IMR-90 (cell line): Measurements from ENCODE around the gene SPARCL1. TPM values are rescaled to one million over a fixed set of nuclear protein-coding genes. Genes with fewer than 3 reads are reported as not detected.

ENCODE experiments used
- ATAC-seq: fragments of 200-7000 bp; cut with Tn5 transposase; 2 replicates; pipeline ENCODE4 v1.9.1; 2020; ENCODE audit warnings: low read depth, mild to moderate bottlenecking, moderate library complexity
- BruUV-seq: library from RNA; stranded (reverse); fragments of 400-500 nt; replicated peaks from 2 replicates; lab custom pipeline; 2021; lab: Mats Ljungman, UMichigan
- CTCF ChIA-PET: fragments of 300-600 bp; formaldehyde crosslinking; extraction: SDS; loops from one replicate; lab custom pipeline; 2021; ENCODE audit warnings: antibody characterized with exemption; lab: Yijun Ruan, JAX
- POLR2A ChIA-PET: fragments of 300-600 bp; sonication (Branson Sonifier 250); formaldehyde crosslinking; loops from one replicate; lab custom pipeline; 2022; ENCODE audit warnings: antibody characterized with exemption; ENCODE audit not compliant: unreplicated experiment; lab: Charles Lee
- DNase-seq: peaks from one replicate; pipeline ENCODE4 v3.0.0; 2013
- H2AFZ ChIP-seq: replicated peaks from 2 replicates; pipeline ENCODE3; 2013; ENCODE audit warnings: low read length, mild to moderate bottlenecking; ENCODE audit not compliant: poor library complexity
- H2AK5ac ChIP-seq: 2 replicates; pipeline ENCODE4 v1.6.1; 2013; ENCODE audit warnings: low read depth, low read length, inconsistent platforms
- H2AK9ac ChIP-seq: replicated peaks from 2 replicates; pipeline ENCODE3; 2013; ENCODE audit warnings: mild to moderate bottlenecking, low read depth, low read length, moderate library complexity; ENCODE audit not compliant: poor library complexity
- H2BK120ac ChIP-seq: 2 replicates; pipeline ENCODE4 v1.6.1; 2013; ENCODE audit warnings: low read depth, low read length, inconsistent platforms
- H2BK15ac ChIP-seq: 3 replicates; pipeline ENCODE4 v1.6.1; 2013; ENCODE audit warnings: low read depth, low read length, inconsistent platforms
- H2BK20ac ChIP-seq: 2 replicates; pipeline ENCODE4 v1.6.1; 2013; ENCODE audit warnings: low read depth, mild to moderate bottlenecking, inconsistent platforms, low read length, moderate library complexity
- H2BK5ac ChIP-seq: 2 replicates; pipeline ENCODE4 v1.6.1; 2013; ENCODE audit warnings: mild to moderate bottlenecking, low read depth, low read length, inconsistent platforms; ENCODE audit not compliant: poor library complexity, severe bottlenecking
- H3K14ac ChIP-seq: replicated peaks from 2 replicates; pipeline ENCODE4 v1.6.1; 2013; ENCODE audit warnings: low read depth, low read length, inconsistent platforms
- H3K18ac ChIP-seq: 2 replicates; pipeline ENCODE4 v1.6.1; 2013; ENCODE audit warnings: low read depth, low read length, control low read depth
- H3K23ac ChIP-seq: 2 replicates; pipeline ENCODE4 v1.6.1; 2013; ENCODE audit warnings: low read depth, low read length, inconsistent platforms
- H3K27ac ChIP-seq: 2 replicates; pipeline ENCODE4 v1.5.1; 2013; ENCODE audit warnings: mild to moderate bottlenecking, control low read depth, low read length; ENCODE audit not compliant: insufficient read depth
- H3K27me3 ChIP-seq: 2 replicates; pipeline ENCODE4 v1.6.1; 2013; ENCODE audit warnings: low read length; ENCODE audit not compliant: control insufficient read depth, insufficient read depth
- H3K36me3 ChIP-seq: 2 replicates; pipeline ENCODE4 v1.6.1; 2013; ENCODE audit warnings: low read length, mixed read lengths; ENCODE audit not compliant: control insufficient read depth, insufficient read depth
- H3K4ac ChIP-seq: 2 replicates; pipeline ENCODE4 v1.6.1; 2013; ENCODE audit warnings: low read depth, low read length, inconsistent platforms
- H3K4me1 ChIP-seq: 2 replicates; pipeline ENCODE4 v1.6.1; 2013; ENCODE audit warnings: low read length, mixed read lengths; ENCODE audit not compliant: control insufficient read depth, insufficient read depth
- H3K4me2 ChIP-seq: 2 replicates; pipeline ENCODE4 v1.6.1; 2013; ENCODE audit warnings: low read depth, mild to moderate bottlenecking, control low read depth, low read length, moderate library complexity
- H3K4me3 ChIP-seq: 2 replicates; pipeline ENCODE4 v1.5.1; 2013; ENCODE audit warnings: low read depth, mild to moderate bottlenecking, control low read depth, low read length, moderate library complexity; ENCODE audit not compliant: insufficient read depth
- H3K56ac ChIP-seq: 2 replicates; pipeline ENCODE4 v1.6.1; 2013; ENCODE audit warnings: low read length, inconsistent platforms; ENCODE audit not compliant: insufficient read depth; ENCODE audit errors: extremely low read depth
- H3K79me1 ChIP-seq, 2 experiments: 2 replicates each; pipeline ENCODE4 v1.6.1; 2013; ENCODE audit warnings: low read length in 2 of 2, inconsistent platforms in 1 of 2, low read depth in 1 of 2
- H3K9ac ChIP-seq: 2 replicates; pipeline ENCODE4 v1.6.1; 2013; ENCODE audit warnings: low read depth, low read length, control low read depth
- H3K9me1 ChIP-seq: 2 replicates; pipeline ENCODE4 v1.6.1; 2013; ENCODE audit warnings: low read length, inconsistent platforms; ENCODE audit not compliant: insufficient read depth
- H3K9me3 ChIP-seq: 2 replicates; pipeline ENCODE4 v1.6.1; 2013; ENCODE audit warnings: low read length; ENCODE audit not compliant: control insufficient read depth, insufficient read depth
- H4K20me1 ChIP-seq: 2 replicates; pipeline ENCODE4 v1.6.1; 2013; ENCODE audit warnings: low read length, inconsistent platforms; ENCODE audit not compliant: insufficient read depth
- H4K5ac ChIP-seq: 2 replicates; pipeline ENCODE4 v1.6.1; 2013; ENCODE audit warnings: mild to moderate bottlenecking, low read depth, low read length, control low read depth
- H4K8ac ChIP-seq, 2 experiments: 2 replicates each; pipeline ENCODE4 v1.6.1; 2013; ENCODE audit warnings: low read depth in 2 of 2, low read length in 2 of 2, control low read depth in 1 of 2, inconsistent platforms in 1 of 2
- H4K91ac ChIP-seq: 2 replicates; pipeline ENCODE4 v1.6.1; 2013; ENCODE audit warnings: low read depth, low read length, inconsistent platforms; ENCODE audit not compliant: insufficient read depth
- BHLHE40 ChIP-seq: fragments of 150-350 bp; IDR thresholded peaks from 2 replicates; pipeline ENCODE4 v1.6.1; 2016; ENCODE audit warnings: mild to moderate bottlenecking, low read depth, low read length
- CEBPB ChIP-seq: IDR thresholded peaks from 2 replicates; pipeline ENCODE4 v1.6.1; 2012; ENCODE audit warnings: low read depth, low read length, improper control_type of control experiment
- CHD1 ChIP-seq: IDR thresholded peaks from 2 replicates; pipeline ENCODE4 v1.6.1; 2012; ENCODE audit warnings: low read depth, low read length, improper control_type of control experiment
- CTCF ChIP-seq: conservative IDR thresholded peaks from 2 replicates; pipeline ENCODE4 v1.5.1; 2012; ENCODE audit warnings: mild to moderate bottlenecking, low read depth, low read length, improper control_type of control experiment
- MAFK ChIP-seq: IDR thresholded peaks from 2 replicates; pipeline ENCODE4 v1.6.1; 2012; ENCODE audit warnings: low read depth, low read length, improper control_type of control experiment
- MAZ ChIP-seq: IDR thresholded peaks from 2 replicates; pipeline ENCODE4 v1.6.1; 2012; ENCODE audit warnings: low read depth, mild to moderate bottlenecking, low read length, improper control_type of control experiment, moderate library complexity, borderline replicate concordance
- MXI1 ChIP-seq: IDR thresholded peaks from 2 replicates; pipeline ENCODE4 v1.6.1; 2012; ENCODE audit warnings: low read depth, mild to moderate bottlenecking, low read length, moderate library complexity, borderline replicate concordance
- RAD21 ChIP-seq: IDR thresholded peaks from 2 replicates; pipeline ENCODE4 v1.6.1; 2012; ENCODE audit warnings: low read length, improper control_type of control experiment
- RFX5 ChIP-seq: IDR thresholded peaks from 2 replicates; pipeline ENCODE4 v1.8.0; 2012; ENCODE audit warnings: low read depth, mild to moderate bottlenecking, low read length, moderate library complexity
- SMC3 ChIP-seq: fragments of 150-350 bp; IDR thresholded peaks from 2 replicates; pipeline ENCODE4 v1.6.1; 2016; ENCODE audit warnings: low read depth, mild to moderate bottlenecking, antibody characterized with exemption, low read length, moderate library complexity
- WGBS, 2 experiments: methylation state at CpG; one replicate each; pipeline versions ENCODE4 v1.1.5 to v1.1.7; 2013; ENCODE audit warnings: missing lambda C conversion rate in 2 of 2; ENCODE audit not compliant: insufficient read length in 1 of 2; ENCODE audit errors: extremely low coverage in 2 of 2; 5-methylcytosine and 5-hydroxymethylcytosine counted together
- dilution Hi-C: fragments of 300-500 bp; cut with HindIII; formaldehyde crosslinking; loops from one replicate; pipeline ENCODE4 v1.14.3; 2018; ENCODE audit warnings: low sequenced_read_pairs; ENCODE audit not compliant: unreplicated experiment
- in situ Hi-C: fragments of 300-500 bp; cut with MboI; formaldehyde crosslinking; loops from 3 replicates; pipeline ENCODE4 v1.14.3; 2019; ENCODE audit warnings: low sequenced_read_pairs, inconsistent platforms, mixed read lengths
- intact Hi-C: fragments of 100-400 bp; cut with micrococcal nuclease; formaldehyde crosslinking; loops from 2 replicates; pipeline ENCODE4 v1.10.0; 2022
- polyA plus RNA-seq, 3 experiments: library from polyadenylated mRNA; depleted of rRNA; stranded (reverse); fragments of >200 nt; gene quantifications; 2 replicates each; pipeline ENCODE4 v1.2.3, GENCODE V29; 2012; ENCODE audit warnings: low replicate concordance in 1 of 3
- total RNA-seq: library from RNA; depleted of rRNA; stranded (reverse); fragments of >200 nt; gene quantifications from 2 replicates; pipeline ENCODE4 v1.2.3, GENCODE V29; 2012

Gene SPARCL1
- total and polyA plus RNA-seq, 2 of the 4 experiments (the other 2 are of a cell fraction) = not detected

GRCh38 chr4:87532109-87532508 lies 2.9 kb upstream of the SPARCL1 start:
- Histone ChIP-seq H3K36me3 (no peaks in the 10 kb centered on the region), H2AK9ac (no peak overlapping the region), H4K91ac (no peak overlapping the region), H2BK15ac (no peak overlapping the region), H2BK20ac (no peak overlapping the region), H3K27ac (no peak overlapping the region), H3K9me1 (no peaks in the 10 kb centered on the region), H3K23ac (no peak overlapping the region), H2BK120ac (no peak overlapping the region), H4K20me1 (no peaks in the 10 kb centered on the region), H3K4me2 (no peak overlapping the region), H3K18ac (no peak overlapping the region), H3K4me1 (no peaks in the 10 kb centered on the region), H3K4me3 (no peak overlapping the region), H2AFZ (no peak overlapping the region), H3K9me3 (no peaks in the 10 kb centered on the region; the same call in 1 of the 2 replicates), H4K5ac (no peak overlapping the region), H3K79me1 (no peaks in the 10 kb centered on the region), H4K8ac (no peak overlapping the region), H3K14ac (no peak overlapping the region), H2AK5ac (no peak overlapping the region), H3K27me3 (peaks cover 3% of the 10 kb centered on the region; the same call in 1 of the 2 replicates), H3K56ac (no peak overlapping the region), H3K9ac (no peak overlapping the region), H3K4ac (no peak overlapping the region), H2BK5ac (no peak overlapping the region)
- WGBS, 2 experiments = no CpG with 5 or more reads among the region's 1 CpG
- in situ Hi-C loops = no loop called here
- intact Hi-C loops = no loop called here
- no TSS peak for BruUV-seq
- CTCF ChIA-PET = no interaction called here
- TF ChIP-seq BHLHE40 = no peak
- TF ChIP-seq MXI1 = no peak
- TF ChIP-seq SMC3 = no peak
- no peak for TF ChIP-seq CTCF
- TF ChIP-seq RFX5 = no peak
- TF ChIP-seq MAFK = no peak
- TF ChIP-seq RAD21 = no peak
- TF ChIP-seq CEBPB = no peak
- no peak for TF ChIP-seq CHD1
- TF ChIP-seq MAZ = no peak
- dilution Hi-C loops = no loop called here
- POLR2A ChIA-PET = no interaction called here
- no peak for ATAC-seq
- DNase-seq = no peak
